NCI-H2107 (cell line): ENCODE data around the gene SLC24A3.

ENCODE experiments used
- DNase-seq: peaks from one replicate; lab custom pipeline; 2025; lab: John Stamatoyannopoulos, UW

SLC24A3 gene

DNA sequence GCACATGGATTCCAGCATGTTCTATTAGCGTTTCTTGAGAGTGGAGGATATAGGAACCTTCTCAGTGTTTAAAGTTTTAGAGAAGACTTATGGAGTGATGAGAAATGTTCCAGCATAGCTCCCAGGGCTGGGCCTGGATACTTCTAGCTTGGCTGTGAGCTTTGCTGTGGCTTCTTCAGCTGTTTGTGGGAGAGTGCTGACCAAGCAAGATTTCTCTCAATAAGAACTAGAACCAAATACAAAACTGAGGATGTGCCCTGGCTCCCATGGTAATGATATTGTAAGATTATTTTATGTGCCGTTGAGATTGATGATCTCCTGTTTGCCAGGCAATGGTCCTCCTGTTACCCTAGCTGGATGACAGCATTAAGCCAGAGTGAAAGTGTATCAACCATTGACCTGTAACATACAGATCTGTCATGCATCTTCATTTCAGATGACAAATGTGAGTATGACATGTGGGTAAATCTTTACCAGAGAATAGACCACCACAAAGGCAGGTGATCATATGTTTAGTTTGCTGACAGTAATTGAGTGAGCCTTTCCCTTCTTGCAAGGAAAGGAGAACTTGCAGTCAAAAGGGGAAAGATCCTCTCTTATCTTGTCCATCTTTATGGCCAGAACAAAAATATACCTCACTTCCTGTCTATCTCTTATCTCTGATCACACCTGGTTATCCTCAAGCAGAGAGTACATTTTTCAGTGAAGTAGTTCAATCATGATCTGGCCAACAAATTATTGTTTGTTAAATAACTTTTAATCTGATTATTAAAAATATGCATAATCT is 180.1 kb downstream of the SLC24A3 start:
- no peak for DNase-seq

DNA sequence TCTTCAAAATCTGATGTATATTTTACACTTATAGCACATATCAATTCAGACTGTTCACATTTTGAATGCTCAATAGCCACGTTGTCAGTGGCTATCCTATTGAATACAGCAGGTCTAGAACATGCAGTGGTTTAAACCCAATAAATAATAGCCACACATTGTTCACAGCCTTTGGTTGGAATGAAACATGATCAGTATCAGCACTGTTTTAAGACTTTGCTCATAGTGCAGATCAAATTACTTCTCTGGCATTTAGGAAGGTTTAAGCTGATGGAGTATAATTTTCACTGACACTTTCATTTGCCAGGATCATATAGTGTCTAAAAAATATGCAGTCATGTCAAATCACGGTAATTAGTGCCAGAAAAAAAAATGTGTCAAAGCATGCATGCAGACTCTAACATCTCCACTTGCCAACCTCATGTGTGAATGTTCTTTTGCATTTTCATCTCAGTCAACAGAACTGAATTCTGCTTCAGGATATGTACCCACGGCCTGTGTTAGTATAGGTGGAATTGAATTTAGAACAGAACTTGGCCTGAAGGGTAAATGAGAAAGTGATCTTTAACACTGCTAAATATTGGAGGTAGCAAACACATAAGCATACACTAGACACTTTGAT is 184.1 kb downstream of the SLC24A3 start:
- DNase-seq: peak; percentile 0

DNA sequence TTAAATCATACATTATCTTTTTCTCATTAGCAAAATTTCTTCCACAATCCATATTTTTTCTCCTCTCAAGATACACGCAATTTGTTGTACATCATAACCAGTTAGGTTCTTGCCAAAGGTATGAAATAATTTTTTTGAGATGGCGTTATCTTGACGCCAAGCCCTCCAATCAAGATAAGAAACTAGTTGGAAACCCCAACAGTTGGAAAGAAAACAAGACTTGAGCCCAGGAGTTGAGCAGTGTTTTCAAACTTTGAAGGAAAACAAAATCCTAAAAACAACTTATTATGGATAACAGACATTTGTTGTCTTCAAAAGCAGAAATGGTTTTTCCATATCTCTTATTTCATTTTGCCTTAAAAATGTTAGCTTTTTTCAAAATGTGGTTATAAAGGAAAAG is 184.8 kb downstream of the SLC24A3 start:
- DNase-seq: no peak

DNA sequence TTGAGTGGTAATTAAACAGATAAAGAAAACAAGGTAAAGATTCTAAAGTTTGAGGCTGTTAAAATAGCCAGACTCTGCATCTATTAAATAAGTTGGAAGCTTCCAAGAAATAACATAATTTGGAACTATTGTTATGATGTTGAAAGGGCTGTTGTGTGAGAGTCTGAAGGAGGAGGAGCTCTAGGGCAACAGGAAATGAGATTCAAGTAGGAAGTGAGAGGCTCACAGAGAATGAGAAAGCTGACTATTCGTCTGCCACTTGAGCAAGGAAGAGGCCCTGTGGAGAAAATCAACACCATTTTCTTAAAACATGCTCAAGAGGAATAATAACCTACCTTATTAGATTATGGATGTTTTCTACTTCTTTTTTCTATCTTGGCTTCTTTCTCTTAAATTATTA is 185.2 kb downstream of the SLC24A3 start:
- DNase-seq: no peak

GRCh38 chr20:19401096-19401495 is 188.7 kb downstream of the SLC24A3 start:
- DNase-seq: no peak

- no peak for DNase-seq
Measured at GRCh38 chr20:19403549-19403948, 191.1 kb downstream of the SLC24A3 start.

DNA sequence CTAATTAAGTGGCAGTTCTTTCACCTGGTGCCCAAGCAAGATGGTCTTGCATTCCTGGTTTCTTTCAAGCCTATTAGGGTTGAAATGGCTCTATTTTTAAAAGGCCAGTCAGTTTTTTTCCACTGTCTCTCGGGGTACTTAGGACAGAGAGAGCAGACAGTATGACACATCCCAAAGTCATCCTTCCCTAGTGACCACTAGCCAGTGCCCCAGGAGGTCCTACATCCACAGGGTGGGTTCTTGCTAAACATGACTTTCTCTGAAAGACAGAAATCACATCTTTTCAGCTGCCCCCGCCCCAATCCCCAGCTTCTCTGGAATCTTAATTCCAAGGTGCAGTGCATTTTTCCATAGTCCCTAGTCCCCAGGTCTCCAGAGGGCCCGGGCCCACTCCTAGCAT is 192.4 kb downstream of the SLC24A3 start:
- DNase-seq: no peak

GRCh38 chr20:19405958-19406357 is 193.5 kb downstream of the SLC24A3 start:
- no peak for DNase-seq

- no peak for DNase-seq
Measured at GRCh38 chr20:19406381-19406780, 193.9 kb downstream of the SLC24A3 start.

GRCh38 chr20:19407196-19407595 is 194.8 kb downstream of the SLC24A3 start:
- no peak for DNase-seq

DNA sequence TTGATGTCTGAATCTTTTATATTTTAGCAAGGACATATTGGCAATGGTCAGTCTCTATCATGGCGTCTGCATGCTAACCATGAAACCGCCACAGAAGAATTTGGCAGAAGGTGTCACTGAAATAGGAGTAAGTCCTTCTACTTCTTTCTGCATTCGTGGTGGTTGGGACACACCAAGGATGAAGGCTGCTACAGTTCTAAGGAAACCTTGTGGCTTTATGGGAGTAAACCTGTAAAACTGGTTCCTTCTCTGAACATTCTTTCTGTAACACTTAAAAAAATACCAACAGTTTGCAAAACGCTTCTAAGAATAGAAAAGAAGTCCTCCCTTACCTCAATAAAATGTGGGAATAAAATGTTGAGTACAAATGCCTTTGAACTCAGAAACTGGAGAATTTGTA is 195.3 kb downstream of the SLC24A3 start:
- DNase-seq: no peak

DNA sequence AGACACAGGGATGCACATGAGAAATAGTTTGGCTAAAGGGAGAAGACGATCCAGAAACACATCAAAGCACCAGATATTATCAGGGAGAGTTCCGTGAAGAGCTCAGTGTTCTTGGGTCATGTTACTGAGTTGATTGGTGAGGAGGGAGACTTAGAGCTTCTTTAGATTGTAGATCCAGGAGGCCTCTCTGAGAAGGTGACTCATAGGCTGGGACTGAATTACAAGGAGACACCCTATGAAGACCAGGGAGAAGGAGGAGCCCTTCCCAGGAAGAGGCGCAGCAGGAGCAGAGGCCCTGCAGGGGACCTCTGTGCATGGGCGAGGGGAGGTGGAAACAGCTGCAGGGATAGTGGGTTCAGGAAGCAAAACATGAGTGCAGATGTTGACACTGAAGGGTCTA is 196.5 kb downstream of the SLC24A3 start:
- DNase-seq: no peak

DNA sequence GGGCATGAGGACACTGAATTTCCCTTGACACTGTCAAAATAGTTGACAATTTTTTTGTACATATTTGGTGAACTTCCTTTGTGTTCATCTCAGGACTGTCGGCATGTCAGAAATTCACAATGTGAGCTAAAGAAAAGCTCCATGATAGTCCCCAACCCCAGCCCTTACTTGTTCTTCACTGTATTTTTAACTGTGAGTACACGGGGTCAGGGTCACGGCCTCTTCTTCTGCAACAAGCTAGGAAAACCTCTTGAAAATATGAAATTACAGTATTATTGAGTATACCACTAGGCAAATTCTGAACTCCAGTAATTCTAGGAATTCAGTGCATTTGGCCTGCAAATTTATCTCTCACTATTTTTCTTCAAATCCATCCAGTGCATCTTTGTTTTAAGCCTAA is 199.4 kb downstream of the SLC24A3 start:
- no peak for DNase-seq

DNA sequence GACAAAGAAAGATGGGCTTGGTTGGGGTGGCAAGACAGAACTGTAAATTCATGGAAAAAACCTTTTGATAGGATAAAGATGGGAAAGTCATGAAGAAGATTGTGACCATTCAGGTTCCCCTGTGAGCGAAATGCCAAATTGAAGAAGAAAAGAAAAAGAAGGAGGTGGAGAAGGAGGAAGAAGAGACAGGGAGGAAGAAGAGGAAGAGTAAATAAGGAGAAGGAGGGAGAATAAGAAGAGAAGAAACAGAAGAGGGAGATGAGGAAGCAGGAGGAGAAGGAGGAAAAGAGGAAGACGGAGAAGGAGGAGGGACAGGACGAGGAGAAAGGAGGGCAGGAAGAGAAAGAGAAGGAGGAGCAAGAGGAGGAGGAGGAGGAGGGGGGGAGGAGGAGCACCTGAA is 199.8 kb downstream of the SLC24A3 start:
- DNase-seq: no peak

DNA sequence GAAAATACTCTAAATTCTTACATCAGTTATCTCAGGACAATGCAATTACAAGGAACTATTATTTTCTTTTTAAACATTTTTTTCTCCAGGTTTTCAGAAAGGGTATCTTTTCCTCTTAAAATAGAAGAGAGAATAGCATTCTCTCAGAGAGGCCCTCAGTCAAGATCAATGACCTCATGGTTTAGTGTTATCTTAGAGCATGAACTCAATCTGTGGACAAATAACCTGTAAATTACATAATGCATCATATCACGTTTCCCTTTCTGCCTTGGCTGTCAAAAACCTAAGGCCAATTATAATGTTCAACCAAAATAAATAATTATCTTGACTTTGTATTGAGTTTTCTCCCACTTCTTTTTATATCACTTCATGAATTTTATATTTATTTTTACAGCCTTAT is 202.2 kb downstream of the SLC24A3 start:
- DNase-seq: no peak

DNA sequence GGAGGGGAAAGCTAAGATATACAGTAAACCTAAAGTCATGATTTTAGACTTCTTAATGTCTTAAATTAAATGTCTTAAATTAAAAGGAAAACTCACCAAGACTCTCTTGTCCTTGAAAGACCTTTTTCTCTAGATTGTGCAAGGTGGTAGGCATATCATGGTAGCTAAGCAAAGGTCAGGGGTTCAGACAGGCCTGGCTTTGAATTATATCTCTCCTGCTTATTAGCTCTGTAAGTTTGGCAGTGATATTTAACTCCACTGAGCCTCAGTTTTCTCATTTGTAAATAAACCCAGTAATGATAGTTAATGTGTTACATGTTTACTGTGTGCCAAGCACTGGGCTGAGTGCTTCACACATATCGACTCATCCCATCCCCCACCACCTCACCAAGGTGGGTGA is 203.3 kb downstream of the SLC24A3 start:
- no peak for DNase-seq

GRCh38 chr20:19416627-19417026 is 204.2 kb downstream of the SLC24A3 start:
- no peak for DNase-seq

DNA sequence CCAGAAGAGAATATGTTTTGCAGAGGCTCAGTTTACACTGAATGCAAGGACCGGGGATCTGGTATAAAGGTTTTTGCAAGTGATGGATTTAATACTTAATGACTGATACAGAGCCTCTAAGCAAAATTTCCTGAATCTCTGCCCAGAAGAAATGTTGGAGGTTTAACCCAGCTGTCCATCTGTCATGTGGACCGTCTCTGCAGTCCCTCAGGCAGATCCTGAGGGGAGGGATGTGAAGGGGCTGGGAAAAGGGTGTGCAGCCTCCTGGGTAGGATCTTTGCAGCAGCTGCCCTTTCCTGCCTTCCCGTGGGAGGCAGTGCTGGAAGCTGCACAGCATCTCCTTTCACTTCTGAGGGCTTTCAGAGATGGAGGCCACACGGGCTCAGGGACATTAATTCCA is 207.0 kb downstream of the SLC24A3 start:
- DNase-seq: no peak

- no peak for DNase-seq
Measured at GRCh38 chr20:19423097-19423899, 210.9 kb downstream of the SLC24A3 start.

DNA sequence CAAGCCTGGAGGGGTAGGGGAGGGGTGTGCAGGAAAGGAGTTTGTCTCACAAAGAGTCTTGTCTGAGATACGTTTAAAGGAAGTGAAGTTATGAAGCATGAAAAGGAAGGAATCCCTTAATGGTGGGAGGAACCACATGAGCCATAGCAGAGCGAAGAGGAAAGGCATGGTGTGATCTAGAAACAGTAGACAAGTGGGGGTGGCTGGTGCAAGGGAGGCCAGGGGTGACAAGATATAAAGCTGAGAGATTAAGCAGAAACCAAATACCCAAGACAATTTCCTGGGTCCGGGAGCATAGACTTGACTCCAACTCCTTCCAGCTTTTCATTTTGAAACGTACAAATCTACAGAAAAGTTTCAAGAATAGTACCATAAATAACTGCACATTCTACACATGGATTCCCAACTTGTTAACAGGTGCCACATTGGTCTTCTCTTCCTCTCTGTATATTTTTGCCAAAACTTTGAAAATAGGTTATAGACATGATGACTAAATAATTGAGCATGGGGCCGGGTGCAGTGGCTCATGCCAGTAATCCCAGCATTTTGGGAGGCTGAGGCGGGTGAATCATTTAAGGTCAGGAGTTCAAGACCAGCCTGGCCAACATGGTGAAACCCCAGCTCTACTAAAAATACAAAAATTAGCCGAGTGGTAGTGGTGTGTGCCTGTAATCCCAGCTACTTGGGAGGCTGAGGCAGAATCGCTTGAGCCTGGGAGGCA is 211.6 kb downstream of the SLC24A3 start:
- no peak for DNase-seq

- DNase-seq: no peak
Measured at GRCh38 chr20:19426356-19426755, 213.9 kb downstream of the SLC24A3 start.

DNA sequence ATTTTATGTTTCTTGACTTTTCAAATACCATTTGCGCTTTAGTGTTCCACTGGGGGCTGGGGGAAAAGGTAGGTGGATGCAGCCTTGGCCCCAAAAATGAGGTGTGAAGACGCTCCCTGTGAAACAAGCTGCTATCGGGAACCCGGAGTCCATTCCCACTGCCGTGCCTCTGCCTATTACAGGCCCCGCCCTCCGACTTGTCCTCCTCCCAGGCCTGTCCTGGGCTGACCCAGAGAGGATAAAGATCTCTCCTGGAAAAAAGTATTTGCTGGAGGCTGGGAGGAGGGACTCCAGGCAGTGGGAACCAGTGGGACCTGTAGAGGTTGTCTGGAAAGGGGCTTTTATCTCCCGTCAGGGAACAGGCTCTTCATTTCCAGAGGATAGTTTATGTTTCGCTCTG is 215.0 kb downstream of the SLC24A3 start:
- DNase-seq: no peak
